ENCODE measurements around the gene FOXO4.

GRCh38 chrX:71085900-71086299 lies 9.8 kb upstream of the FOXO4 start:
- TF ChIP-seq EP300 (IDR thresholded peaks at IDR 0.05) (no peak), CTCF (IDR thresholded peaks at IDR 0.05) (no peak), POLR2A (IDR thresholded peaks at IDR 0.05) (no peak)

All from ovary (tissue), 3 donors.